PFSK-1 (cell line): ENCODE results near the gene THOP1.

Experiments used
- FOXP2 ChIP-seq: optimal IDR thresholded peaks from 2 replicates; pipeline ENCODE3; 2011; ENCODE audit warnings: borderline replicate concordance, control low read depth, inconsistent platforms; ENCODE audit not compliant: insufficient read depth; ENCODE audit errors: extremely low read length, extremely low read depth
- POLR2AphosphoS5 ChIP-seq: IDR thresholded peaks from 2 replicates; pipeline ENCODE4 v1.6.1; 2012; ENCODE audit warnings: low read depth, mild to moderate bottlenecking, control low read depth, low read length, moderate library complexity
- REST ChIP-seq, 2 experiments: IDR thresholded peaks; 2 replicates each; pipeline versions ENCODE4 v1.6.1 to v1.8.0; 2011 to 2012; ENCODE audit warnings: low read depth in 2 of 2, low read length in 2 of 2, control low read depth in 1 of 2, inconsistent platforms in 1 of 2, mild to moderate bottlenecking in 1 of 2, moderate library complexity in 1 of 2; ENCODE audit not compliant: insufficient read depth in 1 of 2
- SIN3A ChIP-seq: IDR thresholded peaks from 2 replicates; pipeline ENCODE4 v1.6.1; 2012; ENCODE audit warnings: mild to moderate bottlenecking, low read length, moderate library complexity, borderline replicate concordance; ENCODE audit not compliant: insufficient read depth
- TAF1 ChIP-seq: IDR thresholded peaks from 2 replicates; pipeline ENCODE4 v1.6.1; 2012; ENCODE audit warnings: low read length, control low read depth, borderline replicate concordance; ENCODE audit not compliant: insufficient read depth

The THOP1 gene

GRCh38 chr19:2743099-2743498, 42.2 kb upstream of the THOP1 start:
- TF ChIP-seq FOXP2 (no peak), TAF1 (no peak), SIN3A (no peak), POLR2AphosphoS5 (no peak), REST (IDR thresholded peaks at IDR 0.05; ENCODE audit: insufficient read depth in 1 of 2, low read depth in 2 of 2, low read length in 2 of 2) (no peak)

- TF ChIP-seq FOXP2 (no peak), TAF1 (no peak), SIN3A (no peak), REST (IDR thresholded peaks at IDR 0.05; ENCODE audit: insufficient read depth in 1 of 2, low read depth in 2 of 2, low read length in 2 of 2) (no peak), POLR2AphosphoS5 (no peak)
Observed at GRCh38 chr19:2744113-2744512, 41.2 kb upstream of the THOP1 start.

GRCh38 chr19:2747349-2747748, 38.0 kb upstream of the THOP1 start:
- TF ChIP-seq TAF1: no peak
- no peak for TF ChIP-seq SIN3A
- no peak for TF ChIP-seq REST (IDR thresholded peaks at IDR 0.05; ENCODE audit: insufficient read depth in 1 of 2, low read depth in 2 of 2, low read length in 2 of 2)
- no peak for TF ChIP-seq POLR2AphosphoS5
- TF ChIP-seq FOXP2: no peak

- TF ChIP-seq FOXP2: no peak
- TF ChIP-seq POLR2AphosphoS5: no peak
- no peak for TF ChIP-seq SIN3A
- TF ChIP-seq TAF1: no peak
- no peak for TF ChIP-seq REST (IDR thresholded peaks at IDR 0.05; ENCODE audit: insufficient read depth in 1 of 2, low read depth in 2 of 2, low read length in 2 of 2)
Observed at GRCh38 chr19:2750808-2751437, 34.4 kb upstream of the THOP1 start.
